ENCODE measurements around the gene MSLN.

DNA sequence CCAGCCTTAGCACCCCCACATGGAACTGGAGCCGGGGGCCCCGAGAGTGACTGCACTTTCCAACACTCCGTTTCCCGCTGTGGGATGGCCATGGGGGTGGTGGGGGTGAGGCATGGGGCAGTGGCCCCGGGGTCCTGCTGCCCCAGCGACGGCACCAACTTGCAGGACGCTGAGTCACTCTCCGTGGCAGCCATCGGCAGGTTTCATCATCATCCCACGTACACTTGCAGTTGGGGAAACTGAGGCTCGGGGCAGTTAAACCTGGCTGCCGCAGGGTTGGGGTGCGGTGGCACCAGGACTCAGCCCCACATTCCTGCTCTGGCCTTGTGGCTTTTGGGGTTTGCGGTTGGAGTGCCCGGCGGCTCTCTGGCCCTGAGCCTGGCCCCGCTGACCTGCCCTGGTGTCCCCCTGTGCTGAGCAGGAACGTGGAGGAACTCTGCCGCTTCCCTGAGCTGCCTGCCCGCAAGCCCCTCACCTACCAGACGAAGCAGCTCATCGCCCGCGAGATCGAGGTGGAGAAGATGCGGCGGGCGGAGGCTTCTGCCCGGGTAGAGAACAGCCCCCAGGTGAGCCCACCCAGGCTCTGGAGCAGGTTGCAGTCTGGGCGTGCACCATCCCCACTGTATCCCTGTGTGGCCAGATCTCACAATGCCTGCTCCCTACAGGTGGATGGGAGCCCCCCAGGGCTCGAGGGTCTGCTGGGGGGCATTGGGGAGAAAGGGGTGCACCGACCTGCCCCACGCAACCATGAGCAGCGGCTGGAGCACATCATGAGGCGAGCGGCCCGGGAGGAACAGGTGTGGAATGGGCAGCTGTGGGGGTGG lies 36.0 kb downstream of the MSLN start:
- TF ChIP-seq, protein P1, sequence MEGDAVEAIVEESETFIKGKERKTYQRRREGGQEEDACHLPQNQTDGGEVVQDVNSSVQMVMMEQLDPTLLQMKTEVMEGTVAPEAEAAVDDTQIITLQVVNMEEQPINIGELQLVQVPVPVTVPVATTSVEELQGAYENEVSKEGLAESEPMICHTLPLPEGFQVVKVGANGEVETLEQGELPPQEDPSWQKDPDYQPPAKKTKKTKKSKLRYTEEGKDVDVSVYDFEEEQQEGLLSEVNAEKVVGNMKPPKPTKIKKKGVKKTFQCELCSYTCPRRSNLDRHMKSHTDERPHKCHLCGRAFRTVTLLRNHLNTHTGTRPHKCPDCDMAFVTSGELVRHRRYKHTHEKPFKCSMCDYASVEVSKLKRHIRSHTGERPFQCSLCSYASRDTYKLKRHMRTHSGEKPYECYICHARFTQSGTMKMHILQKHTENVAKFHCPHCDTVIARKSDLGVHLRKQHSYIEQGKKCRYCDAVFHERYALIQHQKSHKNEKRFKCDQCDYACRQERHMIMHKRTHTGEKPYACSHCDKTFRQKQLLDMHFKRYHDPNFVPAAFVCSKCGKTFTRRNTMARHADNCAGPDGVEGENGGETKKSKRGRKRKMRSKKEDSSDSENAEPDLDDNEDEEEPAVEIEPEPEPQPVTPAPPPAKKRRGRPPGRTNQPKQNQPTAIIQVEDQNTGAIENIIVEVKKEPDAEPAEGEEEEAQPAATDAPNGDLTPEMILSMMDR (conservative IDR thresholded peaks at IDR 0.05) = no peak
- TF ChIP-seq ZFX (IDR thresholded peaks at IDR 0.05) = no peak
